Spleen (tissue), 11 donors: ENCODE measurements around the gene VWA3A. TPM values are rescaled to one million over a fixed set of nuclear protein-coding genes. Genes with fewer than 3 reads are reported as not detected.

Source experiments
- DNase-seq: peaks from one replicate; pipeline ENCODE4 v3.0.0-alpha.2; 2020
- H3K27ac ChIP-seq, 8 donors: fragments of 200-600 bp; sonication (generic) in 7 of 8; 1 replicate in 4 of 8; 2 replicates in 4 of 8; pipeline versions ENCODE4 v1.5.0 to v1.8.0; 2016 to 2021; ENCODE audit warnings: inconsistent platforms in 4 of 8, mild to moderate bottlenecking in 4 of 8, moderate library complexity in 1 of 8
- H3K27me3 ChIP-seq, 7 donors: fragments of 200-600 bp; sonication (generic) in 6 of 7; replicated peaks in 1 of 7; 1 replicate in 4 of 7; 2 replicates in 3 of 7; pipeline versions ENCODE4 v1.5.0 to v1.8.0; 2016 to 2021; ENCODE audit warnings: inconsistent platforms in 3 of 7, mild to moderate bottlenecking in 1 of 7
- H3K36me3 ChIP-seq, 6 donors: fragments of 200-600 bp; sonication (generic) in 5 of 6; 1 replicate in 4 of 6; 2 replicates in 2 of 6; pipeline versions ENCODE4 v1.5.0 to v1.8.0; 2016 to 2021; ENCODE audit warnings: inconsistent platforms in 2 of 6
- H3K4me1 ChIP-seq, 6 donors: fragments of 200-600 bp; sonication (generic) in 5 of 6; 1 replicate in 3 of 6; 2 replicates in 3 of 6; pipeline versions ENCODE4 v1.5.0 to v1.8.0; 2016 to 2021; ENCODE audit warnings: inconsistent platforms in 3 of 6
- H3K4me3 ChIP-seq, 8 donors: fragments of 200-600 bp; sonication (generic) in 7 of 8; 1 replicate in 4 of 8; 2 replicates in 4 of 8; pipeline versions ENCODE4 v1.5.0 to v1.8.0; 2016 to 2021; ENCODE audit warnings: inconsistent platforms in 4 of 8, mild to moderate bottlenecking in 4 of 8, moderate library complexity in 2 of 8
- H3K9me3 ChIP-seq, 8 donors: fragments of 200-600 bp; sonication (generic) in 7 of 8; 1 replicate in 4 of 8; 2 replicates in 4 of 8; pipeline versions ENCODE4 v1.5.0 to v1.8.0; 2016 to 2021; ENCODE audit warnings: inconsistent platforms in 4 of 8
- POLR2A ChIP-seq, 3 donors: fragments of 450-650 bp; IDR thresholded peaks; one replicate each; pipeline ENCODE4 v1.5.1; 2017; ENCODE audit warnings: antibody characterized with exemption in 3 of 3, mild to moderate bottlenecking in 1 of 3
- POLR2AphosphoS5 ChIP-seq, 3 donors: sonication (generic); formaldehyde crosslinking; IDR thresholded peaks; one replicate each; pipeline ENCODE4 v1.5.1; 2017; ENCODE audit warnings: antibody characterized with exemption in 3 of 3
- WGBS, 5 donors: extraction: QIAGEN DNeasy Blood & Tissue Kit in 3 of 5; methylation state at CpG; one replicate each; pipeline versions ENCODE4 v1.1.5 to v1.1.7; 2013 to 2018; 5-methylcytosine and 5-hydroxymethylcytosine counted together
- intact Hi-C: fragments of 100-400 bp; cut with DNase I; formaldehyde crosslinking; loops from one replicate; pipeline ENCODE4 v1.15.0; 2023; ENCODE audit warnings: low total_unique reads
- polyA plus RNA-seq, 3 donors: library from polyadenylated mRNA; stranded (reverse); fragments of 200-250 nt; gene quantifications; one replicate each; pipeline ENCODE4 v1.2.1, GENCODE V29; 2013
- total RNA-seq, 7 donors: library from RNA; depleted of rRNA in 3 of 7; stranded (reverse); fragments of >200 nt in 3 of 7; fragmentation: NEBNext Ultra II Directional in 4 of 7; extraction: Animal tissue kit (Norgen Biotek cat#: 25700) in 4 of 7; gene quantifications; one replicate each; pipeline versions ENCODE4 v1.1.0 to v1.2.1, GENCODE V29; 2016 to 2021
- TF ChIP-seq, protein P1 (sequence below), 11 experiments: fragments of 200-600 bp in 7 of 11; fragments of 450-650 bp in 4 of 11; sonication (generic) in 4 of 11; IDR thresholded peaks in 8 of 11; conservative IDR thresholded peaks in 3 of 11; 1 replicate in 7 of 11; 2 replicates in 4 of 11; pipeline versions ENCODE4 v1.4.0 to v1.8.0; 2016 to 2021; ENCODE audit warnings: antibody characterized with exemption in 11 of 11, inconsistent platforms in 4 of 11, mild to moderate bottlenecking in 1 of 11
- donor health status: healthy with polysubstance abuse.
- donor health status: DM: no; HTN: no; CAD: no; lungs with moderate emphysema.
- donor health status: DM: no; HTN: no; CAD: no.
- donor health status: Bipolar disorder and iron deficiency.
- donor health status: healthy.
- donor health status: DM: no; HTN: no; CAD: no.
- donor health status: DM: yes; HTN: yes; CAD: no.

Gene VWA3A
- total and polyA plus RNA-seq, 10 donors = 0.08 to 2.1 (median 0.30) TPM; not detected in 2

- Histone ChIP-seq H3K9me3 (no peaks in the 10 kb centered on the region), H3K36me3 (no peaks in the 10 kb centered on the region), H3K4me1 (peaks cover 10 to 54% (median 44%) of the 10 kb centered on the region in 6 donors), H3K4me3 (no peak overlapping the region), H3K27ac (no peak overlapping the region), H3K27me3 (no peaks in the 10 kb centered on the region)
- intact Hi-C loops = no loop called here
- TF ChIP-seq POLR2A (IDR thresholded peaks at IDR 0.05) (no peak), POLR2AphosphoS5 (IDR thresholded peaks at IDR 0.05) (no peak)
- TF ChIP-seq, protein P1, sequence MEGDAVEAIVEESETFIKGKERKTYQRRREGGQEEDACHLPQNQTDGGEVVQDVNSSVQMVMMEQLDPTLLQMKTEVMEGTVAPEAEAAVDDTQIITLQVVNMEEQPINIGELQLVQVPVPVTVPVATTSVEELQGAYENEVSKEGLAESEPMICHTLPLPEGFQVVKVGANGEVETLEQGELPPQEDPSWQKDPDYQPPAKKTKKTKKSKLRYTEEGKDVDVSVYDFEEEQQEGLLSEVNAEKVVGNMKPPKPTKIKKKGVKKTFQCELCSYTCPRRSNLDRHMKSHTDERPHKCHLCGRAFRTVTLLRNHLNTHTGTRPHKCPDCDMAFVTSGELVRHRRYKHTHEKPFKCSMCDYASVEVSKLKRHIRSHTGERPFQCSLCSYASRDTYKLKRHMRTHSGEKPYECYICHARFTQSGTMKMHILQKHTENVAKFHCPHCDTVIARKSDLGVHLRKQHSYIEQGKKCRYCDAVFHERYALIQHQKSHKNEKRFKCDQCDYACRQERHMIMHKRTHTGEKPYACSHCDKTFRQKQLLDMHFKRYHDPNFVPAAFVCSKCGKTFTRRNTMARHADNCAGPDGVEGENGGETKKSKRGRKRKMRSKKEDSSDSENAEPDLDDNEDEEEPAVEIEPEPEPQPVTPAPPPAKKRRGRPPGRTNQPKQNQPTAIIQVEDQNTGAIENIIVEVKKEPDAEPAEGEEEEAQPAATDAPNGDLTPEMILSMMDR (IDR thresholded peaks at IDR 0.05 in 8 of 11, conservative IDR thresholded peaks at IDR 0.05 in 3 of 11) = no peak
- 80 to 92% (median 84%) methylated on average over 5 of the region's 5 CpGs for whole genome bisulfite sequencing, 5 donors
- DNase-seq = no peak
These were observed 110.8 kb downstream of the VWA3A start for GRCh38 chr16:22203091-22203490.

DNA sequence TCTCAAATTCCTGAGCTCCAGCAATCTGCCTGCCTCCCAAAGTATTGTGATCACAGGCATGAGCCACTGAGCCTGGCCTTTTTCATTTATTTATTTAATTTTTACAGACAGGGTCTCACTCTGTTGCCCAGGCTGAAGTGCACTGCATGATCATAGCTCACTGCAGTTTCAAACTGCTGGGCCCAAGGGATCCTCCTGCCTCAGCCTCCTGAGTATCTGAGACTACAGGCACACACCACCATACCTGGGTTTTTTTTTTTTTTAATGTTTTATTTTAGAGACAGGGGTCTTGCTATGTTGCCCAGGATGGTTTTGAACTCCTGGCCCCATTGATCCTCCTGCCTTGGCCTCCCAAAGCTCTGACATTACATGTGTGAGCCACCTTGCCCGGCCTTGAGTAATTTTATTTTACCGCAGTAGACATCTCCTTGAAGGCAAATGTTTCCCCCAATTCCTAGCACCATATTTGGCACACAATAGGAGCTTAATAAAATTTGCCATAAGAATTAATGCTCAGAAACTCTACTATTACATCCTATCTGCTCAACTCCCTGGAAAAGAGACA is 111.8 kb downstream of the VWA3A start:
- intact Hi-C loops = no loop called here
- H3K27ac ChIP-seq = peak overlapping the region in 5 of 8 donors; percentile 86 to 93 (median 89)

DNA sequence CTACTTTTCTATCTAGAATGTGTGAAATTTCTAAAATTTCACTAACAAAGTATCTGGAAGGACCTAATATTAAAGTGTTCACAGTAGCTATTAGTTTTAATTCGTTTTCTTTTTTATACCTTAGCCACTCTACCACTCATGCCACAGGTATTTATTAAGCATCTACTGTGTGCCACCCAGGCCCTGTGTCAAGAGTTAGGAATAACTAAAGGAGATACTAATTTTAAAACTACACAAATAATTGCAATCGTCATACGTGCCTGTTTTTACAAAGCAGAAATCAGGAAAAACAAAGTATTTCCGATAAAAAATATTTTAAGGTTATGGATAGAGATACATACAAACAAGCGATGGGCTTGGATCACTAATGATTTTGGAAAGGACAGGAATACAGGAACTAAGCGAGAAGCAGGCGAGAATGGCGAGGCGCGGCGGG is 113.3 kb downstream of the VWA3A start:
- intact Hi-C loops = loop anchor here (5.0 kb wide), 1 partner anchor 92 kb away; the partner anchor contains the start of gene POLR3E
- WGBS, 5 donors = 4 to 10% (median 8%) methylated on average over 11 of the region's 11 CpGs
- Histone ChIP-seq H3K27me3 (no peaks in the 10 kb centered on the region), H3K4me1 (peaks cover 13 to 58% (median 35%) of the 10 kb centered on the region in 6 donors), H3K27ac (peak overlapping the region; percentile 43 to 93 (median 87)), H3K9me3 (peaks cover 0 to 1% (median 0%) of the 10 kb centered on the region in 8 donors), H3K4me3 (peak overlapping the region in 7 of 8 donors; percentile 92 to 100 (median 97)), H3K36me3 (peaks cover 0 to 5% (median 0%) of the 10 kb centered on the region in 6 donors)
- DNase-seq = no peak
- TF ChIP-seq, protein P1 (IDR thresholded peaks at IDR 0.05 in 8 of 11, conservative IDR thresholded peaks at IDR 0.05 in 3 of 11) = no peak
- no peak for TF ChIP-seq POLR2A (IDR thresholded peaks at IDR 0.05)
- TF ChIP-seq POLR2AphosphoS5 (IDR thresholded peaks at IDR 0.05) = no peak

More for the DNA sequence above, 111.8 kb downstream of the VWA3A start:
- DNase-seq = no peak
- Histone ChIP-seq H3K36me3 (no peaks in the 10 kb centered on the region), H3K9me3 (no peaks in the 10 kb centered on the region), H3K4me3 (no peak overlapping the region), H3K27me3 (no peaks in the 10 kb centered on the region), H3K4me1 (peaks cover 19 to 57% (median 45%) of the 10 kb centered on the region in 6 donors)
- 93 to 98% (median 97%) methylated on average over 2 of the region's 2 CpGs for WGBS, 5 donors
- TF ChIP-seq POLR2AphosphoS5 (IDR thresholded peaks at IDR 0.05) (no peak), POLR2A (IDR thresholded peaks at IDR 0.05) (no peak)
- TF ChIP-seq, protein P1 (IDR thresholded peaks at IDR 0.05 in 8 of 11, conservative IDR thresholded peaks at IDR 0.05 in 3 of 11) = no peak
